Measurements from ENCODE around the gene ST3GAL4. TPM values are rescaled to one million over a fixed set of nuclear protein-coding genes. Genes with fewer than 3 reads are reported as not detected.
"Not testable (repeated sequence)": the region's sequence is repeated elsewhere in the genome, so short reads cannot be mapped to it uniquely, and the experiment has no call there.

ST3GAL4 gene
- total RNA-seq, 1 donor from 2014 or later: 45.1 TPM

DNA sequence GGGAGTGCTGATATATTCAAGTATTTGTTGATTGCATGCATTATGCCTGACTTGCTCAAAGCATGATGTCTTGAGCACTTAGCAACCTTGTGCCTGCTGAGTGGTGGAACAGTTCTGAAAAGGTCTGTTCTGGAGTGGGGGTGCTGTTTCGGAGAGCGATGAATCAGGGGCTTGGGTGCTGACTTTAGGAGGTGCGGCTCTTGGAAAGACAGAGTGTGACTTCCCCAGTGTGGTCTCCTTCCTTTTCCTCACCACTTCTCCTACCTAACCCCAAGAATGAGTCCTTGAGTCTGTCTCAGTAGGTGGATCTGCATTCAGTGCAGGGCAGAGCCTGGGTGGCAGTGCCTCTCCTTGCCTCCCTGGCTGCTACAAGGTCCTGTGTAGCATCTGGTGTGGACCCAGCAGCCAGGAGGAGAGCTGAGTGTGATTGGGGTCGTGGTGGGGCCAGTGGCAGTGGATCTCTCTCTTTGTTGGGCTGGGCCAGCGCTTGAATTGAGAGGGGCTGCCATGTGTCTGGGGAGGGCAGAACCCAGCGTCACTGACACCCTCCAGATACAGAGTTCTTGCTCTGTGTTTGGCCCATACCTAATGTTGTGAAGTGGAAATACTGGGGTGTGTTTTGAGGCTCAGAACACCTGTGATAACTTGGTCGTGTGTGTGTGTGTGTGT is 35.9 kb downstream of the ST3GAL4 start:
- DNase-seq (ENCODE audit: missing footprints) (no peak), ATAC-seq (no peak)
- intact Hi-C loops (cut with DNase I): loop anchor here (5.0 kb wide), 2 partner anchors 34 to 74 kb away; partner anchors contain the start of gene ST3GAL4

DNA sequence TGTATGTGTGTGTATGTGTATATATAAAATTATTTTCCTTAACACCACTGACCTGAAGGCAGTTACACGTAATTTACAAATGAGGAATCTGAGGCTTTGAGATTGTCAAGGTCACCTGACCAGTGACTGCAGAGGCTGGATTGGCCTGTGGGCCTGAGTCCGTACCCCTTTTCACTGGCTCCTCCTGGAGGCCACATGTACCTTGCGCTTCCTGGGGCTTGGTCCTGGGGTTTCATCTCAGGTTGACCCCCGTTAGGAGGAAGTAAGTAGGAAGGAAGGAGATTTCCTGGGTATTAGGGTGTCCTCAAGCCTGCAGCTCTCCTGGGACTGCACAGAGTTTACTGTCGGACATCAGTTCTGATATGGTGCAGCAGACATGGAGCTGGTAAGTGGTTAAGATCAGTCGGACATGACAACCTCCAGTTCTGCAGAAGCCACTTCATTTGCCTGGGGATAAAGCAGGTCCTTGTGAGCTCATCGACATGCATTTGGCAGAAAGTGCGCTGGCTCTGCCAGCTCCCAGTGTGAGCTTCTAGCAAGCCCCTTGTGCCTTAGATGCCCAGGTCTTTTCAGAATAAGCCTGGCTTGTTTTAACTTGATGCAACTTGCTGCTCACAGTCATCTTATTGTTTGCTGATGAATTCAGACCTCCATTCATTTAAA is 36.6 kb downstream of the ST3GAL4 start:
- peak; percentile 21 for ATAC-seq
- intact Hi-C loops (cut with DNase I): loop anchor here (5.0 kb wide), 2 partner anchors 35 to 75 kb away; partner anchors contain the start of gene ST3GAL4
- no peak for DNase-seq (ENCODE audit: missing footprints)

DNA sequence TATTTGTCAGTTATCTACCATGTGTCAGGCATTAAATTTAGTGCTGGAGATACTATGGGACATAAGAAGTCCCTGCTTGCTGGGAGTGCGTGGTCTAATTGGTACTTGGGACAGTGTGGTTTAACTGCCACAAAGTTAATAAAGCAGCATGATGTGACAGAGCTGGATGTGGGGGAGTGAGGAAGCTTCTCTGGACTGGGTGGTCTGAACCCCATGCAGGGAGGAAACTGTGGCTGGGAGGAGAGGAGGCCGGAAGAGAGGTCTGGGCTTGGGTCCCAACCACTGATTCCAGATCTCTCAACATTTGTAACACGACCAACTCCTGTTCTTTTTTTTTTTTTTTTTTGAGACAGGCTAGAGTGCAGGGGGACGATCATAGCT is 37.1 kb downstream of the ST3GAL4 start:
- no peak for DNase-seq (ENCODE audit: missing footprints)
- intact Hi-C loops (cut with DNase I): loop anchor here (5.0 kb wide), 2 partner anchors 35 to 75 kb away; partner anchors contain the start of gene ST3GAL4
- no peak for ATAC-seq

DNA sequence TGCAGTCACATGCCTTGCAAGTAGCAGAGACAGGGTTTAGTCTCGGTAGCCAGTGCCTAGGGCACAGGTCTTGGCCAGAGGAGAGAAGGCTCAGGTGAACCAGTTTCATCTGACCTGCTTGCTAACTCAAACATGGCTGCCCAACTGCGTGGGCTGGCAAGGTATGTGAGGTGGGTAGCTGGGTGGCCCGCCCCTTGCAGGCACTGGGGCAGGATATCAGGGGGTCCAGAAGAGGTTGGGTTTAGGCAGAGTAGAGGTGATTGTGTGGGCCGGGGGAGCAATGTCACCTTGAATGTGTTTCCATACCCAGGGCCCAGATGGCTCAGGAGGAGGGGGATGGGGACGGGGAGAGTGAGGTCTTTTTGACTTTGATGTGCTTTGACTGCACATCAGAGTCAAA is 37.7 kb downstream of the ST3GAL4 start:
- intact Hi-C loops (cut with DNase I): loop anchor here (5.0 kb wide), 2 partner anchors 36 to 76 kb away; partner anchors contain the start of gene ST3GAL4
- no peak for ATAC-seq

DNA sequence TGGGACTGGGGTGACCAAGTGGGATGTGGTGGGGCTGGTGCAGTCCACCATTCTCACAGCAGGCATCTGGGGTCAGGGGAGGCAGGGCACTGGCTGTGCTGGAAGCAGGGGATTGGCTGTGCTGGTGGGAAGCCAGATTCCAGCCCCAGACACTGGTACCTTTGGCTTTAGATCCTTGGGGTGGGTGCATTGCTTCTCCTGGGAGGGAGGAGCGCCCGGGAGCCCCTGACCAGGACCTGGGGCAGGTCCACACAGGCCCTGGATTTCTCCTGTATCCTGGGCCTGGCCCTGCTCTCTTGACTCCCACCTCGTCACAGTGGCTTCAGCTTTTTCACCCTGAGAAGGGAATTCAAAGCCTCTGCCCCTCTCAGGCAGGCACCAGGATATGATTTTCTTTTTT is 38.5 kb downstream of the ST3GAL4 start:
- no peak for ATAC-seq
- intact Hi-C loops (cut with DNase I): loop anchor here (5.0 kb wide), 2 partner anchors 37 to 77 kb away; partner anchors contain the start of gene ST3GAL4
- no peak for DNase-seq (ENCODE audit: missing footprints)

More for the DNA sequence above, 37.7 kb downstream of the ST3GAL4 start:
- DNase-seq (ENCODE audit: missing footprints): no peak

DNA sequence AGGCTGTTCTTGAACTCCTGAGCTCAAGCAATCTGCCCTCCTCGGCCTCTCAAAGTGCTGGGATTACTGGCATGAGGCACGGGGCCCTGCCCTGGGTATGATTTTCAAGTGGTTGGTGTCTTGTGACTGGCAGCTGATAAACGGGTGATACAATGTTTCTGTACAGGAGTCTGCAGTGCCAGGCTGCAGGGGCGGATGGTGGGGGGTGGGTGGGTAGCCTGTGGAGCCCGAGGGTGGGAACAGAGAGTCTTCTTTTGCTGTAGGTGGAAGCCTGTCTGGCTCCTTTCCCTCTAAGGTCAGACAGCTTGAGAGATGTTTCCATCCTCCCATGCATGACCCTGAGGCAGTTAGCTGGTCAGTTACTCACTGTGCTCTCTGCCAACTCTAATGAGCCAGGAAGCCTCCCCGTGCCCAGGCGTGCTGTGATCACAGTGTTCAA is 39.2 kb downstream of the ST3GAL4 start:
- peak; percentile 47 for ATAC-seq
- DNase-seq (ENCODE audit: missing footprints): not testable (repeated sequence)
- intact Hi-C loops (cut with DNase I): loop anchor here (5.0 kb wide), 2 partner anchors 37 to 77 kb away; partner anchors contain the start of gene ST3GAL4

DNA sequence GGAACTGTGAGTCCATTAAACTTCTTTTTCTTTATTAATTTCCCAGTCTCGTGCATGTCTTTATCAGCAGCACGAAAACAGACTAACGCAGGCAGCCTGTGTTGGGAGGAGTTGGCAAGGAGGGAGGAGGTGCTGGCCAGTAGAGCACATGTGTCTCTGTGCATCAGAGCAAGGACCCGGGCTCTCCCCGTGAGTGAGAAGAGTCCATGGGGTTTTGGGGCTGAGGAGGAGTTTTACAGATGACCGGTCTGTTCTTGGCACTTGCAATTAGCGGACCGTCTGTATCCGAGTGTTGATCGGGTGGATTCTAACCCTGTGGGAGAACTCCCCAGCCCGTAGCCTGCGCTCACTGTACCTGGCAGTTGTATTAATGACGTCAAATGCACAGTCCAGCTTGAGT is 40.3 kb downstream of the ST3GAL4 start:
- ATAC-seq: peak; percentile 85
- DNase-seq (ENCODE audit: missing footprints): peak; percentile 85
- intact Hi-C loops (cut with DNase I): not testable (repeated sequence)

DNA sequence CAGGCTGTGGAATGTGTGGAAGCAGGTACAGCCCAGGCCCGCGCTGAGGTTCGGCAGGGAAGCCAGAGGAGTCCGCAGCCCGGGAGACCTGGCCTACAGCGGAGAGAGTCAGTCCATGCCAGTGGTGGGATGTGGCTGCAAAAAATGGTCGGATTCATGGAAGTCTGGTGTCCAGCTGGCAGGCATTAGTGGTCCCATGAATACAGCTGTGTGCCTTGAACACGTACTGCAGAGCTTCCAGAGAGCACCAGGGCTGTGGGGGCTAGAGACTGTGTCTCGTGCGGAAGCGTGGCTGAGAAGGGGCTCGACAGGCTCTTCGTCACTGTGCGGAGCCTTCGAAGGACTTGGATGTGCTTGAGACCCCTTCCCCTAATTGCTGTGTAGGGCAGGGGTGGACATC is 40.8 kb downstream of the ST3GAL4 start:
- intact Hi-C loops (cut with DNase I); DNase-seq (ENCODE audit: missing footprints): not testable (repeated sequence)
- peak; percentile 33 for ATAC-seq

DNA sequence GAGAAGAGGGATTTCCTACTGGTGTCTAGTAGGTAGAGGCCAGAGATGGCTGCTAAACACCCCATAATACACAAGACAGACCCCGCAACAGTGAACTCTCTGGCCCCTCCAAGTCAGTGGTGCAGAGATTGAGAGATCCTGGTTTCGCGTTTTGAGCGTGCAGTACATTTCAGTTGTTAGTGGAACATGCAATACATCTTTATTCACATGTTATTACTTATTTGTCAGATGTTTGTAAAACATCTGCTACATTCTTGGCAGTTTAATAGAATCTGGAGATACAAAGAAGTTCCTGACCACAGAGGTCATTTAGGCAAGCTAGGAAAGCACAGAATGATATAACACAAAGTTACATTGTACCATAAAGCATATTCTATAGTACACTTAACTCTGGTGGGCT is 41.5 kb downstream of the ST3GAL4 start:
- DNase-seq (ENCODE audit: missing footprints) (no peak), ATAC-seq (no peak)
- intact Hi-C loops (cut with DNase I): no loop called here

DNA sequence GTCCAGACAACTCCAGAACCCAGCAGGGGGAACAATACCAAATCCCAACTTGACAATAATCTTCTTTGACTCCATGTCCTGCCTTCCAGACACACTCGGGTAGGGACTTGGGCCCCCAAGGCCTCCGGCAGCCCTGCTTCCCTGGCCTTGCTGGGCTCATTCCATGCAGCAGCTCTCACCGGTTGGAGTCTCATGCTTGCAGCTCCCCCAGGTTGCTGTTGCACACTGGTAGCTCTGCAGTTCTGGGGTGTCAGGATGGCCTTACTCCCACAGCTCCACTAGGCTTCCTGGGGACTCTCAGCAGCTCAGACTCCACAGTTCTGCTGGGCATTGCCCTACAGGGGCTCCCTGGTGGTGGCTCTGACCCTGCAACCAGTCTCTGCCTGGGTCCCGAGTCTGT is 42.8 kb downstream of the ST3GAL4 start:
- DNase-seq (ENCODE audit: missing footprints) (no peak), ATAC-seq (no peak)
- intact Hi-C loops (cut with DNase I): no loop called here

DNA sequence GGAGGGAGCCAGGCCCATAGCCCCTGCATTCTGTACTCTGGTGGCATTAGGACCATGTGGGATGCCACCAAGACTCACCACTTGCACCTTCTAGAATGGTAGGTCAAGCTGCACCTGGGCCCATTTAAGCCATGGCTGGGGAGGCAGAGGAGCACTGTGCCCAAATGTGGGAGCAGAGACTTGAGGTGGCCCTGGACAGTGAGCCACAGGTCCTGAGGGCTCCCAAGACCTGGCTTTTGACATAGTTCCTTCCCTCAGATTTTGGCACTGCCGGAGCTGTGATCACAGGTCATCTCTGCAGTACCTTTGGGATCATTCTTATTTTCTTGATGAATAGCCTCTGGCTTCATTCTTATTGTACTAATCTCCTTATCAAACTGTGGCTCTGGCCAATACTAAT is 43.2 kb downstream of the ST3GAL4 start:
- ATAC-seq: no peak
- intact Hi-C loops (cut with DNase I): no loop called here
- no peak for DNase-seq (ENCODE audit: missing footprints)

DNA sequence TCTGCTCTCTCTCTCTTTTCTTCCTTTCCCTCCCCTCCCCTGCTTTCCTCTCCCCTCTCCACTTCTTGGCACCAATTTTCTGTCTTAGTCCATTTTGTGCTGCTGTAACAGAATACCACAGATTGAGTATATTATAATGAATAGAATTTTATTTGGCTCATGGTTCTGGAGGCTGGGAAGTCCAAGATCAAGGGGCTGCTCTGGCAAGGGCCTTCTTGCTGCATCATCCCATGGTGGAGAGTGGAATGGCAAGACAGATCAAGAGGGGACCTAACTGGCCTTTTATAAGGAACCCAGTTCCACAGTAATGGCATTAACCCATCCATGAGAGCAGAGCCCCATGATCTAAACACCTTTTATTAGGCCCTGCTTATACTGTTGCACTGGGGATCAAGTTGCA is 44.5 kb downstream of the ST3GAL4 start:
- intact Hi-C loops (cut with DNase I): no loop called here
- no peak for ATAC-seq
- DNase-seq (ENCODE audit: missing footprints): no peak

DNA sequence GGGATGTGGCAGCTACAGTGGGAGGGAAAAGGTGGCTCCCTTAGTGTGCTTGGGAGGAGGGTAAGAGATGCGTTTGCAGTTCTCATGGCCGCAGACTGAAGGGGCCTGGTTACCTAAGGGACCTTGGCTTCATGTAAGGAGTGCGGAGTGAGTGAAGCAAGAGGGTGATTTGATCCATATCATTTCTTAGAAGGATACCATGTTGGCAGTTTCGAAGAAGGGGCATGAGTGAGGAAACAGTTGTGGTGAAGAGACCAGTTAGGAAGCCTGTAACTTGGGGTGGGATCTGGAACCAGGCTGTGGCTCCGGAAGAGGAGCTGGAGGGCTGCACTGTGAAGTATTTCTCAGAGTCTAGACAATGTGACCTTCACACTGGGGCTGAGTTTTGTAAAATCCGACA is 45.0 kb downstream of the ST3GAL4 start:
- no peak for ATAC-seq
- DNase-seq (ENCODE audit: missing footprints): no peak
- intact Hi-C loops (cut with DNase I): no loop called here

DNA sequence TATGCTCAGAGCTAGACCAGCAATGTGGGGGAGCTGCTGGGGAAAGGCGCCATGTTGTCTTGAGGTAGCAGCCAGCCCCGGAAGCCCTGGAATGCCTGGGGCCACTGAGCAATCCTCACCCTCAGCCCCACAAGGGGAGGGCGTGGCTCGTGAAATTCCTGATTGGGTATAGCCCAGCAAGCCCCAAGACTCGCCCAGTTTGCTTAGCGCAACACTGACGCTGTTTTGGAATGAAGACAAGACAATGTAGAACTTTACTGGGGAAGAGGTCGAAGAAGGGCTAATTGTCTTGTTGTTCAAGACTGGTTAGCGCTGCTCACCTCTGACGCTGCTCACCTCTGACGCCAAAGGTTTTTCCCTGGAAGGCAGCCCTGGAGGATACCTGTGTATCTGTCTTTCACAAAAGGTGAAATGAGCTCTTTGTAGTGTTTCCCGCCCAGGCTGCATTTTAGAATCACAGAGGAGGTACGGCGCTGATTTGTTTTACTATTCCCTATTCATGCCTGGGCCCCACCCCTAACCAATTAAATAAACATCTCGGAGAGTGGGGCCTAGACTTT is 47.6 kb downstream of the ST3GAL4 start:
- intact Hi-C loops (cut with DNase I): no loop called here
- DNase-seq (ENCODE audit: missing footprints): no peak
- no peak for ATAC-seq

DNA sequence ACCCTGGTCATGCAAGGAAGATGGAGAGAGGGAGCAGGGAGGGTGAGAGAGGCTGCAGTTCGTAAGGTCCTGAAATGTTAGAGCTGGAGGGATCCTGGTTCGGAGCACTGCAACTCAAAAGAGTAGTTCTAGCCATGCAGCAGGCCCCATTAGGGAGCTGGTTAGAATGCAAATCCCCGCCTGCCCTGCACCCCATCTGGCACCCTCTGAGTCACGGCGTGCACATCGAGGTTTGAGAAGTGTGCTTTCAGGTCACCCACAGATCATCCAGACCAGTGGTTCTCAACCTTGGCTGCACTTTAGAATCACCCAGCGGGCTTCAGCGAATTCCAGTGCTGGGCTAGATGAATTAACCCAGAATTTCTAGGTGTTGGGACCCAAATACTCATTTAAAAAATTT is 48.2 kb downstream of the ST3GAL4 start:
- intact Hi-C loops (cut with DNase I): no loop called here
- ATAC-seq (no peak), DNase-seq (ENCODE audit: missing footprints) (no peak)

DNA sequence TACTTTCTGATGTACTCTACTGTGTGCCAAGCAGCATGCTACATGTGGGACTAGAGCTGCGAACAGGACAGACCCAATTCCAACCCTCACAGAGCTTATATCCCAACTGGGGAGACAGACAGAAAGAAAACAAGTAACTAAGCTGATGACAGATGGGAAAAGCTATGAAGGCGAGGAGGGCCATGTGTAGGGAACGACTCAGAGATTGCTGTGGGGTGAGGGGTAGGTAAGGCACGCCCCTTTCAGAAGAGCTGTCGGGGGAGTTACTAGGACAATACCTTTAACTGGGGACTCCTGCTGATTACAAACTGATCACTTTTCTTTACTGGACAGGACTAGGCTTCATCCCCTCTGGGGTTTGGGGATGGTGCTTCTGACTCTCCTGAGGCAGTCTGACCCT is 48.9 kb downstream of the ST3GAL4 start:
- DNase-seq (ENCODE audit: missing footprints) (no peak), ATAC-seq (no peak)
- intact Hi-C loops (cut with DNase I): no loop called here

DNA sequence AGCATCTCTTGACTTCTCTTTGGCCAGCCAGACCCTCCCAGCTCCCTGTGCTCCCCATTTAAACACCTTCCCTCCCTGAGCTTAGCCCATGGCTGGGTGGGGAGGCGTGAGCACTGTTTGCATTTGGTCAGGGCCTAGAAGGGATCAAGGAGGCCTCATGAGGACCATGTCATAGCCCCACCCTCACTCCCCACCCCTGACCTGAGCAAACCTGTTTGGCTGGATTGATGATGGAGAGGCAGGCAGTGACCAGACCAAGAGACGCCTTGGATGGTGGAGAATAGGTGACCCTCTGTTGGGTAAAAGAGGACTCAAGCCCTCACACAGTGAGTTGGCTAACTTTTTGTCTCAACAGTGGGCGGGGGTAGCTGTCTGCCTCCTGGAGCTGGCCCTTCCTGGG is 49.9 kb downstream of the ST3GAL4 start:
- no peak for ATAC-seq
- DNase-seq (ENCODE audit: missing footprints): no peak
- intact Hi-C loops (cut with DNase I): no loop called here

DNA sequence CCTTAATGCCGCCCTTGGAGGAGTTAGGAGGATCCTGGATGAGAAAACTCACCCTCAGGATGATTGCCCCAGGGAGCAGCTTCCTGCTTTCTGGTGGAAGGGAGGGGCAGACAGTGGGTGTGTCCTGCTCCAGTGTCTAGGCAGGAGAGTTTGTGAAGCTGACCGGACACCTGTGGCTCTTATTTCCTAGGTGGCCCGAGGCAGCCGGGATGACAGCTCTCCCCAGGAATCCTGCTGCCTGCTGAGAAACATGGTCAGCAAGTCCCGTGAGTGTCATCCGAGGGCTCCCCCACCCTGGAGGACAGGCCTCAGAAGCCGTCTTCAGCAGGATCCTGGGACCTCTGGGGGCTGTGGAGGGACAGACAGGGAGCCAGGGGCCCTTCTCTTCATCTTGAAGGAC is 50.4 kb downstream of the ST3GAL4 start:
- intact Hi-C loops (cut with DNase I): no loop called here
- DNase-seq (ENCODE audit: missing footprints) (no peak), ATAC-seq (no peak)

DNA sequence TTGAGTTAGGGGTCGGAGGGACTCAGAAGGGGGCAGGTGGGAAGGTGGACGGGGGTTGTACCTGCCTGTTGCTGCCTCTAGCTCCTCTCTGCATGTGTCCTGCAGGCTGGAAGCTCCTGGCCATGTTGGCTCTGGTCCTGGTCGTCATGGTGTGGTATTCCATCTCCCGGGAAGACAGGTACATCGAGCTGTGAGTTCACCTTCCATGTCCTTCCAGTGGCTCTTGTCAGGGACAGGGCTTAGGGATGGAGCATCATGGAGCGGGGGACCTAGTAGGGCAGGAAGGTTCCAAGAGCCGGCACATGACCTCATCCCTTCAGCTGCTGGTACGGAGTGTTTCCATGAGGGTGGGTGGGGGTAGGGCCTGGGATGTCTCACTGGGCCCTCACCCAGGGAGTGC is 50.9 kb downstream of the ST3GAL4 start:
- intact Hi-C loops (cut with DNase I): no loop called here
- DNase-seq (ENCODE audit: missing footprints): no peak

DNA sequence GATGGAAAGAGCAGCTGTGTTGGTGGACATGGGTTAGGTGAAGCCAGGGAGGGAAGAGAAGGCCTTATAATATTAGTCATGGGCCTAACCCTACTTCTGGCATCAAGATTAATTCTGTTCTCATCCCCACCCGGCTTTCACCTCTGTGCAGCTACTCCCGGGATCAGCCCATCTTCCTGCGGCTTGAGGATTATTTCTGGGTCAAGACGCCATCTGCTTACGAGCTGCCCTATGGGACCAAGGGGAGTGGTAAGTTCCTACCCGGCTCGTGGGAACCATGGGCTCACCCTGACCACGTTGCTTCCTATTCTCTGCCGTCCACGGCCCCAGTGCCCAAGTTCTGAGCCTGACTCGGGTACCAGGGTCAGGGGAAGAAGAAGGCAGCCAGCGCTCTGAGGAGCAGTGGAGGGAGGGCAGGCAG is 51.6 kb downstream of the ST3GAL4 start:
- intact Hi-C loops (cut with DNase I): no loop called here
- ATAC-seq (no peak), DNase-seq (ENCODE audit: missing footprints) (no peak)

More for the DNA sequence above, 50.9 kb downstream of the ST3GAL4 start:
- ATAC-seq: no peak

All from Right ventricle myocardium inferior (tissue), 1 donor.